CD14-positive monocyte (primary cell): ENCODE results near the gene HES6. TPM values are rescaled to one million over a fixed set of nuclear protein-coding genes. Genes with fewer than 3 reads are reported as not detected.

Source experiments
- DNase-seq, 3 donors: peaks; one replicate each; pipeline ENCODE4 v3.0.0-alpha.2; 2011 to 2022
- H2AFZ ChIP-seq: 2 replicates; pipeline ENCODE4 v1.6.0; 2012; ENCODE audit warnings: mild to moderate bottlenecking, low read depth, low read length, inconsistent platforms; ENCODE audit not compliant: insufficient read depth, poor library complexity, severe bottlenecking
- H3K27ac ChIP-seq, 2 donors: 1 replicate in 1 of 2; 2 replicates in 1 of 2; pipeline ENCODE4 v1.5.1; 2012 to 2013; ENCODE audit warnings: low read length in 2 of 2, control low read depth in 1 of 2, inconsistent platforms in 1 of 2, low read depth in 1 of 2, mild to moderate bottlenecking in 1 of 2
- H3K27me3 ChIP-seq, 2 donors: one replicate each; pipeline versions ENCODE4 v1.6.0 to v1.6.1; 2011 to 2013; ENCODE audit warnings: low read length in 2 of 2; ENCODE audit not compliant: control insufficient read depth in 2 of 2, insufficient read depth in 2 of 2
- H3K36me3 ChIP-seq, 2 donors: replicated peaks in 1 of 2; 1 replicate in 1 of 2; 2 replicates in 1 of 2; pipeline versions ENCODE4 v1.5.1 to v1.6.1; 2012 to 2013; ENCODE audit warnings: low read length in 2 of 2, control low read depth in 1 of 2, inconsistent platforms in 1 of 2, mild to moderate bottlenecking in 1 of 2; ENCODE audit not compliant: insufficient read depth in 2 of 2, control insufficient read depth in 1 of 2
- H3K4me1 ChIP-seq, 2 donors: 1 replicate in 1 of 2; 2 replicates in 1 of 2; pipeline versions ENCODE4 v1.5.1 to v1.6.1; 2012 to 2013; ENCODE audit warnings: low read length in 2 of 2, control low read depth in 1 of 2, inconsistent platforms in 1 of 2, mild to moderate bottlenecking in 1 of 2, moderate library complexity in 1 of 2; ENCODE audit not compliant: insufficient read depth in 2 of 2, control insufficient read depth in 1 of 2
- H3K4me2 ChIP-seq: replicated peaks from 2 replicates; pipeline ENCODE3; 2012; ENCODE audit warnings: low read length, moderate library complexity, mild to moderate bottlenecking; ENCODE audit not compliant: poor library complexity, severe bottlenecking; ENCODE audit errors: extremely low read depth
- H3K4me3 ChIP-seq, 3 experiments: fragments of 200-600 bp in 1 of 3; sonication (generic) in 1 of 3; replicated peaks in 1 of 3; 1 replicate in 2 of 3; 2 replicates in 1 of 3; pipeline ENCODE4 v1.5.1; 2011 to 2013; ENCODE audit warnings: low read length in 3 of 3, mild to moderate bottlenecking in 3 of 3, control low read depth in 2 of 3, low read depth in 2 of 3, inconsistent platforms in 1 of 3, moderate library complexity in 1 of 3
- H3K79me2 ChIP-seq: 2 replicates; pipeline ENCODE4 v1.6.0; 2012; ENCODE audit warnings: mild to moderate bottlenecking, control low read depth, inconsistent platforms, low read length, moderate library complexity; ENCODE audit not compliant: insufficient read depth
- H3K9ac ChIP-seq: 2 replicates; pipeline ENCODE4 v1.6.0; 2017; ENCODE audit warnings: low read length, mild to moderate bottlenecking; ENCODE audit not compliant: insufficient read depth, poor library complexity, severe bottlenecking
- H3K9me3 ChIP-seq, 2 donors: replicated peaks in 1 of 2; 1 replicate in 1 of 2; 2 replicates in 1 of 2; pipeline versions ENCODE4 v1.5.1 to v1.6.1; 2012 to 2013; ENCODE audit warnings: low read length in 2 of 2, control low read depth in 1 of 2; ENCODE audit not compliant: control insufficient read depth in 1 of 2, insufficient read depth in 1 of 2
- H4K20me1 ChIP-seq: 2 replicates; pipeline ENCODE4 v1.6.0; 2012; ENCODE audit warnings: mild to moderate bottlenecking, low read length, control low read depth, moderate library complexity; ENCODE audit not compliant: insufficient read depth
- H3K27ac Mint-ChIP-seq, 7 donors: one replicate each; pipeline ENCODE4 v1.8.0; 2020; ENCODE audit warnings: mild to moderate bottlenecking in 7 of 7, mixed read lengths in 7 of 7, moderate library complexity in 6 of 7, inconsistent platforms in 2 of 7
- H3K27me3 Mint-ChIP-seq, 3 donors: one replicate each; pipeline ENCODE4 v1.8.0; 2021 to 2022; ENCODE audit warnings: low read depth in 3 of 3, mild to moderate bottlenecking in 3 of 3, mixed read lengths in 3 of 3, moderate library complexity in 3 of 3, inconsistent platforms in 1 of 3
- H3K36me3 Mint-ChIP-seq, 2 donors: one replicate each; pipeline ENCODE4 v1.8.0; 2020; ENCODE audit warnings: mixed read lengths in 2 of 2, inconsistent platforms in 1 of 2, mild to moderate bottlenecking in 1 of 2
- H3K4me1 Mint-ChIP-seq: one replicate; pipeline ENCODE4 v1.8.0; 2020; ENCODE audit warnings: mild to moderate bottlenecking, mixed read lengths
- H3K4me3 Mint-ChIP-seq, 2 donors: one replicate each; pipeline ENCODE4 v1.8.0; 2020; ENCODE audit warnings: mild to moderate bottlenecking in 2 of 2, mixed read lengths in 2 of 2, moderate library complexity in 1 of 2
- H3K9me3 Mint-ChIP-seq, 7 donors: one replicate each; pipeline ENCODE4 v1.8.0; 2020 to 2022; ENCODE audit warnings: mixed read lengths in 7 of 7, mild to moderate bottlenecking in 6 of 7, moderate library complexity in 6 of 7, inconsistent platforms in 2 of 7
- whole genome bisulfite sequencing: methylation state at CpG from one replicate; pipeline ENCODE4 v1.1.5; 2013; ENCODE audit warnings: missing lambda C conversion rate; ENCODE audit not compliant: insufficient coverage; 5-methylcytosine and 5-hydroxymethylcytosine counted together
- intact Hi-C, 2 donors: fragments of 100-400 bp; cut with micrococcal nuclease; formaldehyde crosslinking; loops; one replicate each; pipeline versions ENCODE4 v1.15.0 to v1.15.1; 2023
- polyA plus RNA-seq, 3 donors: library from polyadenylated mRNA; depleted of rRNA in 1 of 3; unstranded in 2 of 3; stranded (reverse) in 1 of 3; fragments of 300-500 nt in 2 of 3; fragments of >200 nt in 1 of 3; fragmentation: Illumina TruSeq in 2 of 3; gene quantifications; 1 replicate in 2 of 3; 2 replicates in 1 of 3; pipeline ENCODE4 v1.2.3, GENCODE V29; 2012 to 2021
- TF ChIP-seq, protein P1 (sequence below): fragments of 200-600 bp; IDR thresholded peaks from one replicate; pipeline ENCODE4 v1.8.0; 2022; ENCODE audit warnings: antibody characterized with exemption, mild to moderate bottlenecking

HES6 gene
- polyA plus RNA-seq, 3 donors = 2.1 to 4.0 (median 2.8) TPM

- H3K27ac ChIP-seq = peak overlapping the region; percentile 34 to 84
- Mint-ChIP-seq H3K27ac (peak overlapping the region; percentile 72 to 92 (median 84)), H3K27me3 (peaks cover 4 to 6% (median 5%) of the 10 kb centered on the region in 3 donors), H3K36me3 (peaks cover 2 to 6% of the 10 kb centered on the region in 2 donors), H3K9me3 (peaks cover 0 to 2% (median 0%) of the 10 kb centered on the region in 7 donors), H3K4me3 (peak overlapping the region; percentile 77 to 83), H3K4me1 (peaks cover 38% of the 10 kb centered on the region)
- peaks cover 2 to 9% of the 10 kb centered on the region in 2 donors for H3K27me3 ChIP-seq
- TF ChIP-seq, protein P1, sequence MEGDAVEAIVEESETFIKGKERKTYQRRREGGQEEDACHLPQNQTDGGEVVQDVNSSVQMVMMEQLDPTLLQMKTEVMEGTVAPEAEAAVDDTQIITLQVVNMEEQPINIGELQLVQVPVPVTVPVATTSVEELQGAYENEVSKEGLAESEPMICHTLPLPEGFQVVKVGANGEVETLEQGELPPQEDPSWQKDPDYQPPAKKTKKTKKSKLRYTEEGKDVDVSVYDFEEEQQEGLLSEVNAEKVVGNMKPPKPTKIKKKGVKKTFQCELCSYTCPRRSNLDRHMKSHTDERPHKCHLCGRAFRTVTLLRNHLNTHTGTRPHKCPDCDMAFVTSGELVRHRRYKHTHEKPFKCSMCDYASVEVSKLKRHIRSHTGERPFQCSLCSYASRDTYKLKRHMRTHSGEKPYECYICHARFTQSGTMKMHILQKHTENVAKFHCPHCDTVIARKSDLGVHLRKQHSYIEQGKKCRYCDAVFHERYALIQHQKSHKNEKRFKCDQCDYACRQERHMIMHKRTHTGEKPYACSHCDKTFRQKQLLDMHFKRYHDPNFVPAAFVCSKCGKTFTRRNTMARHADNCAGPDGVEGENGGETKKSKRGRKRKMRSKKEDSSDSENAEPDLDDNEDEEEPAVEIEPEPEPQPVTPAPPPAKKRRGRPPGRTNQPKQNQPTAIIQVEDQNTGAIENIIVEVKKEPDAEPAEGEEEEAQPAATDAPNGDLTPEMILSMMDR = no peak
- peak overlapping the region; percentile 30 to 81 (median 32) for H3K4me3 ChIP-seq
- peaks cover 37% of the 10 kb centered on the region for H4K20me1 ChIP-seq
- peak overlapping the region; percentile 83 for H3K4me2 ChIP-seq
- peak overlapping the region; percentile 94 for H3K9ac ChIP-seq
- intact Hi-C loops = loop anchor here (5.0 kb wide), 2 partner anchors 33 to 38 kb away; partner anchors contain the start of gene HES6 (in 1 of the 2)
- no peaks in the 10 kb centered on the region for H3K36me3 ChIP-seq
- H3K4me1 ChIP-seq = peaks cover 25 to 29% of the 10 kb centered on the region in 2 donors
- H3K9me3 ChIP-seq = no peaks in the 10 kb centered on the region
- peak overlapping the region; percentile 95 for H2AFZ ChIP-seq
- H3K79me2 ChIP-seq = peaks cover 39% of the 10 kb centered on the region
- WGBS = 66% methylated on average over 18 of the region's 18 CpGs
- peak in 2 of 3 donors; percentile 16 to 37 for DNase-seq
Observed at GRCh38 chr2:238203973-238204683, 35.7 kb downstream of the HES6 start.

DNA sequence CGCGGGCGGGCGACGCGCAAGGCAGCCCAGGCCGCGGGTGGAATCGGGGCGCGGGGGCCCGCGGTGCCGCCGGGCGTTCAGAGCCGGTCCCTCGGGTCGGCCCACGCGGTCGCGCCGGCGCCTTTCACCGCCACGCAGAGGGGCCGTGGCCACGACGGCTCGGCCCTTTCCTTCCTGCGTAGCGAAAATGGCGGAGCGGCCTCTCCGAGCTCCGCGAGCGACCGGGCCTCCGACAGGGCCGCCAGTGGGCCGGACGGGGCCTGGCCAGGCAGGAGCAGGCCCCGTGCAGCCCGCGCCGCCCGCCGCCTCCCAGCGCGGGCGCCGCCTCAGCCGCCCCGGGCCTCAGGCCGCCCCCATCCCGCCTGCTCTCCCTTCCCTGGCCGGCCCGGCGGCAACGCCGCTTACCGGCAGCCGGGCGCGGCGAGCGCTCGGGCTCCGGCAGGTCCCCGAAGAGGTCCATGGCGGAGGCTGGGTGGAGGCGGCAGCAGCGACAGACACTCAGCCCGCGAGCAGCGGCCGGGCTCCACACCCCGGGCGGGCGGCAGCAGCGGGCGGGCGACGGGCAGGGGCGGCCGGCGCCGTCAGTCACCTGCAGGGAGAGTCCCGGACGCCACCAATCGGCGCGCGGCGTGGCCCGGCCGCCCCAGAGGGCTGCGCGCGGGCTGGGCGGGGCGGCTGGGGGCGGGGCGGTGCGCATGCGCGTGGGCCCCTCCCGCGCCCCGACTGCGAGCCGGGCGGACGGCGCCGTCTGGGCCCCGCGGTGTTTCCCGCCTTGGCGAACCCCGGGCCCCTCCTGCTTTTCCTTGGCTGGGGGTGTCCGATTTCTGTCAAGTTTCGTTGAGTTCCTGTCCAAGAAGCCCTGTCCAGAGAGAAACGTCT is 36.5 kb downstream of the HES6 start, which contains the start of gene ILKAP:
Gene ILKAP (minus strand): TSS at position 602 of the 879 bp plus-strand sequence. CDS start 142 bp downstream, at position 460.
- peak within 1 kb of the TSS; percentile 85 to 89 for H3K4me3 Mint-ChIP-seq

More for the DNA sequence above, 36.5 kb downstream of the HES6 start, which contains the start of gene ILKAP:
- Mint-ChIP-seq H3K4me1 (peaks cover 42% of the 10 kb centered on the region), H3K27me3 (peaks cover 4 to 6% (median 5%) of the 10 kb centered on the region in 3 donors), H3K36me3 (peaks cover 5 to 6% of the 10 kb centered on the region in 2 donors), H3K27ac (peak within 1 kb of the TSS; percentile 80 to 92 (median 85)), H3K9me3 (peaks cover 0 to 2% (median 0%) of the 10 kb centered on the region in 7 donors)
- Histone ChIP-seq H3K4me2 (peak within 1 kb of the TSS; percentile 83), H3K9me3 (no peaks in the 10 kb centered on the region), H3K79me2 (peaks cover 47% of the 10 kb centered on the region), H4K20me1 (peaks cover 45% of the 10 kb centered on the region), H3K27me3 (peaks cover 0 to 4% of the 10 kb centered on the region in 2 donors), H2AFZ (peak within 1 kb of the TSS; percentile 95), H3K9ac (peak within 1 kb of the TSS; percentile 94), H3K36me3 (no peaks in the 10 kb centered on the region), H3K27ac (peak within 1 kb of the TSS; percentile 43 to 84), H3K4me3 (peak within 1 kb of the TSS; percentile 61 to 81 (median 72)), H3K4me1 (peaks cover 25 to 29% of the 10 kb centered on the region in 2 donors)
- intact Hi-C loops = loop anchor here (5.0 kb wide), 2 partner anchors 34 to 39 kb away; partner anchors contain the start of gene HES6 (in 1 of the 2)
- TF ChIP-seq, protein P1 = no peak
- DNase-seq = peak; percentile 73 to 85 (median 81)
- WGBS = under 1% methylated on average over 126 of the region's 126 CpGs
